Stimulated activated CD8-positive, alpha-beta memory T cell treated with anti-CD3 and anti-CD28 coated beads, Interleukin-15, amount 100 ng/mL, for 48 hours (primary cell): Measurements from ENCODE around the gene PFKFB1.

ENCODE experiments used
- DNase-seq, 2 donors: peaks; one replicate each; pipeline ENCODE4 v3.0.0-alpha.2; 2020; ENCODE audit warnings: low read depth in 2 of 2

PFKFB1 gene

GRCh38 chrX:54922547-54922946 is 71.4 kb downstream of the PFKFB1 start:
- DNase-seq: no peak

GRCh38 chrX:54921427-54922021 is 72.5 kb downstream of the PFKFB1 start:
- DNase-seq: peak; percentile 27 to 37

GRCh38 chrX:54920610-54921426 is 73.2 kb downstream of the PFKFB1 start, which contains the start of gene TRO:
TRO (plus strand) TSS chrX:54920824; CDS start chrX:54922247, 1,423 bp downstream.
- DNase-seq: no peak

- no peak for DNase-seq
These were observed 84.0 kb downstream of the PFKFB1 start for GRCh38 chrX:54909941-54910340.

GRCh38 chrX:54894159-54894558 is 99.8 kb downstream of the PFKFB1 start:
- DNase-seq: no peak

- peak in 1 of 2 donors; percentile 4 for DNase-seq
These were observed 102.4 kb downstream of the PFKFB1 start for GRCh38 chrX:54891573-54891972.

GRCh38 chrX:54885740-54886139 is 108.2 kb downstream of the PFKFB1 start:
- no peak for DNase-seq
